Heart right ventricle (tissue), 16 donors: ENCODE measurements around the gene XRCC5. TPM values are rescaled to one million over a fixed set of nuclear protein-coding genes. Genes with fewer than 3 reads are reported as not detected.

Experiments
- ATAC-seq, 8 donors: fragments of 200-7000 bp; cut with Tn5 transposase; one replicate each; pipeline ENCODE4 v1.9.1; 2020; ENCODE audit warnings: mild to moderate bottlenecking in 8 of 8, moderate library complexity in 8 of 8, moderate number of reproducible peaks in 1 of 8
- DNase-seq, 2 donors: peaks; one replicate each; pipeline ENCODE4 v3.0.0-alpha.2; 2020
- H3K27ac ChIP-seq, 10 donors: fragments of 200-600 bp; sonication (generic) in 2 of 10; one replicate each; pipeline versions ENCODE4 v1.5.0 to v1.8.0; 2020 to 2022; ENCODE audit warnings: mild to moderate bottlenecking in 3 of 10
- H3K27me3 ChIP-seq, 7 donors: fragments of 200-600 bp; one replicate each; pipeline ENCODE4 v1.8.0; 2021 to 2022; ENCODE audit warnings: mild to moderate bottlenecking in 2 of 7
- H3K36me3 ChIP-seq, 9 donors: fragments of 200-600 bp; sonication (generic) in 1 of 9; one replicate each; pipeline versions ENCODE4 v1.5.0 to v1.8.0; 2020 to 2022; ENCODE audit warnings: mild to moderate bottlenecking in 2 of 9
- H3K4me1 ChIP-seq, 9 donors: fragments of 200-600 bp; sonication (generic) in 1 of 9; one replicate each; pipeline versions ENCODE4 v1.5.0 to v1.8.0; 2020 to 2022; ENCODE audit warnings: mild to moderate bottlenecking in 4 of 9
- H3K4me3 ChIP-seq, 10 donors: fragments of 200-600 bp; sonication (generic) in 2 of 10; one replicate each; pipeline versions ENCODE4 v1.5.0 to v1.8.0; 2020 to 2022; ENCODE audit warnings: mild to moderate bottlenecking in 7 of 10, moderate library complexity in 2 of 10
- H3K9me3 ChIP-seq, 11 donors: fragments of 200-600 bp in 10 of 11; sonication (generic) in 2 of 11; one replicate each; pipeline versions ENCODE4 v1.5.0 to v1.8.0; 2013 to 2022; ENCODE audit warnings: mild to moderate bottlenecking in 2 of 11, control low read depth in 1 of 11, moderate library complexity in 1 of 11
- WGBS, 2 donors: extraction: QIAGEN DNeasy Blood & Tissue Kit; methylation state at CpG; one replicate each; pipeline ENCODE4 v1.1.7; 2013; ENCODE audit warnings: inconsistent platforms in 1 of 2; 5-methylcytosine and 5-hydroxymethylcytosine counted together
- intact Hi-C, 10 donors: fragments of 100-400 bp; cut with DNase I; formaldehyde crosslinking; loops; one replicate each; pipeline versions ENCODE4 v1.11.1 to v1.14.2; 2022
- polyA plus RNA-seq, 2 donors: library from polyadenylated mRNA; stranded (reverse); fragments of 200-250 nt; gene quantifications; one replicate each; pipeline ENCODE4 v1.2.3, GENCODE V29; 2013
- total RNA-seq, 10 donors: library from RNA; stranded (reverse); fragmentation: NEBNext Ultra II Directional in 3 of 10; extraction: Animal tissue kit (Norgen Biotek cat#: 25700) in 3 of 10; gene quantifications; one replicate each; pipeline versions ENCODE4 v1.2.1 to v1.2.4, GENCODE V29; 2021 to 2023
- TF ChIP-seq, protein P1 (sequence below), 9 donors: fragments of 200-600 bp; sonication (generic) in 2 of 9; IDR thresholded peaks; one replicate each; pipeline versions ENCODE4 v1.5.0 to v1.8.0; 2021 to 2022; ENCODE audit warnings: antibody characterized with exemption in 9 of 9, mild to moderate bottlenecking in 5 of 9, moderate library complexity in 1 of 9
- donor health status: Arrhythmogenic right ventricular cardiomyopathy.
- donor health status: ischemic (EF 13 %, LVEDD 7.1; RV severe dilation, severe dysfunction).
- donor health status: healthy with polysubstance abuse.
- donor health status: DM: no; HTN: yes; CAD: no.
- donor health status: DM: no; HTN: no; CAD: no.
- donor health status: ischemic (EF 25% LVEDD 6.9; RV normal size, moderate dysfunction).
- donor health status: ischemic (EF 25% LVEDD 5.7; RV mildly dilated, moderate dysfunction).
- donor health status: healthy.
- donor health status: DM: yes; HTN: yes; CAD: no.
- donor health status: Ischemic cardiomyopathy.
- donor health status: ischemic (EF 35%, LVEDD 5.7; RV mildly dilated, moderate dysfunction).
- donor health status: nonischemic (EF 11% LVEDD 7.7; RV severe dilation, severe dysfunction).
- donor health status: DM: yes; HTN: yes; CAD: no.
- donor health status: PGD.
- donor health status: ischemic (EF 29% LVEDD 5.4; RV normal size, mild dysfunction).
- donor health status: nonischemic (EF 23%, LVEDD 6.1; RV moderate dilation, normal function).

Gene XRCC5
- total and polyA plus RNA-seq, 12 donors, result 35.6 to 163 (median 134) TPM

DNA sequence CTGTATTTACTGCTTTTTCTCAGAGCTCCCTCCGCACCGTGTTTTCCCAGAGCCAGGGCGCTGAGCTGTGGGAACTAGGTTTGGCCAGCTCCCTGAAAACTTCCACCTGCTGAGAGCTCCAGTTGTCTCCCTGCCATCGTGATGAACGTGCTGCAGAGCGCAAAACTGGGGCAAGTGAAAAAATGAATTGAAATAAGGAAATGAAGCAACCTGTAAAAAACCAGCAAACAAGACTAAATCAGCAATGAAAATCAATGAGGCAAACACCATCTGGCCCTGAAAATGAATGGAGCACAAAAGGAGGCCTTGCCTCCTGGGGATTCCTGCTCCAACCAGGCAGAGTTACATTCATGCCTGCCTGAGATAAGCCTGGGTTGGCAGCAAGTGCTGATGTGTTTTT is 133.2 kb downstream of the XRCC5 start:
- ATAC-seq, result no peak
- Histone ChIP-seq H3K4me3 (no peak overlapping the region), H3K27ac (no peak overlapping the region), H3K4me1 (no peaks in the 10 kb centered on the region), H3K36me3 (no peaks in the 10 kb centered on the region), H3K9me3 (no peaks in the 10 kb centered on the region), H3K27me3 (no peaks in the 10 kb centered on the region)
- TF ChIP-seq, protein P1, sequence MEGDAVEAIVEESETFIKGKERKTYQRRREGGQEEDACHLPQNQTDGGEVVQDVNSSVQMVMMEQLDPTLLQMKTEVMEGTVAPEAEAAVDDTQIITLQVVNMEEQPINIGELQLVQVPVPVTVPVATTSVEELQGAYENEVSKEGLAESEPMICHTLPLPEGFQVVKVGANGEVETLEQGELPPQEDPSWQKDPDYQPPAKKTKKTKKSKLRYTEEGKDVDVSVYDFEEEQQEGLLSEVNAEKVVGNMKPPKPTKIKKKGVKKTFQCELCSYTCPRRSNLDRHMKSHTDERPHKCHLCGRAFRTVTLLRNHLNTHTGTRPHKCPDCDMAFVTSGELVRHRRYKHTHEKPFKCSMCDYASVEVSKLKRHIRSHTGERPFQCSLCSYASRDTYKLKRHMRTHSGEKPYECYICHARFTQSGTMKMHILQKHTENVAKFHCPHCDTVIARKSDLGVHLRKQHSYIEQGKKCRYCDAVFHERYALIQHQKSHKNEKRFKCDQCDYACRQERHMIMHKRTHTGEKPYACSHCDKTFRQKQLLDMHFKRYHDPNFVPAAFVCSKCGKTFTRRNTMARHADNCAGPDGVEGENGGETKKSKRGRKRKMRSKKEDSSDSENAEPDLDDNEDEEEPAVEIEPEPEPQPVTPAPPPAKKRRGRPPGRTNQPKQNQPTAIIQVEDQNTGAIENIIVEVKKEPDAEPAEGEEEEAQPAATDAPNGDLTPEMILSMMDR (IDR thresholded peaks at IDR 0.05), result no peak
- WGBS, 2 donors, result 53 to 59% methylated on average over 6 of the region's 6 CpGs
- no peak for DNase-seq
- intact Hi-C loops, result no loop called here

DNA sequence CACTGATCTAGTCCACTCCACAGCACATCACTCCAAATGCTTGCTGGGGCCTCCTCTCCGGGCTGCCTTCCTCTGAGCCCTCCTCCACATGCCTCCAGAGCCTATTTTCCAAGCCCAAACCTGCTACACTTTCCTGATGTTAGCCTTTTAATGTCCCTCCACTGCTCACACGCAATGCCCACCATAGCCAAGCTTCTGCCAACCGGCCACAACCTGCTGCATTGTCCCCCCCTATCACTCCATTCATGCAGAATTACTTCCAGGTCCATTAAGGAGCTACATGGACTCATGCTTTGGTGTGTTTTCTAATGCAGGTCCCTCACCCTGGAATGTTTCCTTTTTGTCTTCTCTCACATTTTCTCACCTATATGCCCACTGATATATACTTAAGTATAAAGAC is 133.9 kb downstream of the XRCC5 start:
- TF ChIP-seq, protein P1 (IDR thresholded peaks at IDR 0.05), result no peak
- ATAC-seq, result no peak

DNA sequence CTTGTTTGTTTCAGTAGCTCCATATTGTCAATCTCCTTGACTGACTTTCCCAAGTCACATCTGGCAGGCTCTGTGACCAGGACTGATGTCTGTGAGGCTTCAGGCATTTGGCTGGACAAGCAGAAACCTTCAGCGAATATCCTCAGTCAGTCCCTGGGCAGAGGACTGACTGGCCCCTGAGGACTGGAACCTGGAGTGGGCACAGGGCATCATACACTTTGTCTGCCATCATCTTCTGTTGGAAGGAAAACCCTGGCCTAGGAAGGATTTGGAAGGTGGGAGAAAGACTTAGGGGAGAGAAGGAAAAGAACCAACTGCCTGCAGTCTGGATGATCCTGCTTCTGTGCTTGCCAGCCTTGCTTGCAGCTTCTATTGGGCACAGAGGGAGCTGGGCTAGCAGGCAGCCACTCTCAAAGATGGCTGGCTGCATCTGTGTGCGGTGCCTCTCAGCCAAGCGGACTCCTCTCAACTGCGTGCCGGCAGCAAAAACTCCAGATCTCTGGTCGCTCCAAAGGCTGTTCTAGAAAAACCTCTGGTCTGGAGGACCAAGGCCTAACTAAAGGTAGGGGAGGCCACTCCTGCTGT is 136.3 kb downstream of the XRCC5 start:
- DNase-seq, result no peak
- WGBS, 2 donors, result 81 to 90% methylated on average over 6 of the region's 6 CpGs
- H3K27ac ChIP-seq, result no peak overlapping the region
- no peak overlapping the region for H3K4me3 ChIP-seq
- no peaks in the 10 kb centered on the region for H3K4me1 ChIP-seq
- H3K27me3 ChIP-seq, result no peaks in the 10 kb centered on the region
- H3K9me3 ChIP-seq, result peaks cover 0 to 14% (median 0%) of the 10 kb centered on the region in 11 donors
- H3K36me3 ChIP-seq, result no peaks in the 10 kb centered on the region
- intact Hi-C loops, result no loop called here
- TF ChIP-seq, protein P1 (IDR thresholded peaks at IDR 0.05), result no peak
- ATAC-seq, result no peak

More for the DNA sequence above, 133.9 kb downstream of the XRCC5 start:
- intact Hi-C loops, result no loop called here
- no peaks in the 10 kb centered on the region for H3K9me3 ChIP-seq
- DNase-seq, result no peak
- H3K4me1 ChIP-seq, result no peaks in the 10 kb centered on the region
- 89 to 90% methylated on average over 3 of the region's 3 CpGs for WGBS, 2 donors
- no peaks in the 10 kb centered on the region for H3K27me3 ChIP-seq
- H3K4me3 ChIP-seq, result no peak overlapping the region
- H3K36me3 ChIP-seq, result no peaks in the 10 kb centered on the region
- H3K27ac ChIP-seq, result no peak overlapping the region

DNA sequence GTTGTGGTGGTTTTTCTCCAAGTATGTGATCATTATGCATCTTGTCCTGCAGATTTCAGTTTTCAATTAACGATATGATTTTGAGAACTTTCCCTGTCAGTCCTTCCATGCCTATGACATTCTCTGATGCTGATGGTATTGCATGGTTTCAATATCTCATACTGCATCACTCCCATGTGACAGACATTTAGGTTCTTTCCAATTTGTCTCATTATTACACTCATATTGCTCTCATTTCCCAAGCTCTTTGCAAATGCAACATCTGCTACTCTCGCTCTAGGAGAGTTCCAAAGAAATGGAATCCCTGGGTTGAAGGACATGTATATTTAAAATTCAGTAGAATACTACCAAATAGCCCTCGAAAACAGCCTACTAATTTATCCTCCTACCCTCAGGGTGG is 137.6 kb downstream of the XRCC5 start:
- ATAC-seq, result no peak
- H3K27me3 ChIP-seq, result no peaks in the 10 kb centered on the region
- H3K4me1 ChIP-seq, result no peaks in the 10 kb centered on the region
- intact Hi-C loops, result no loop called here
- no peak overlapping the region for H3K4me3 ChIP-seq
- H3K36me3 ChIP-seq, result no peaks in the 10 kb centered on the region
- TF ChIP-seq, protein P1 (IDR thresholded peaks at IDR 0.05), result no peak
- H3K27ac ChIP-seq, result no peak overlapping the region
- WGBS, 2 donors, result 90 to 95% methylated on average over 3 of the region's 3 CpGs
- peaks cover 0 to 14% (median 0%) of the 10 kb centered on the region in 11 donors for H3K9me3 ChIP-seq
- DNase-seq, result no peak

Other genes with a start within 250 kb of the XRCC5 start
- gene MREG, start 95.8 kb upstream of the XRCC5 start, total RNA-seq, result 1 to 10 TPM in 1 of 10 donors, under 1 TPM in 9; 0.13 to 1.5 (median 0.38) TPM
- gene MREG, start 95.8 kb upstream of the XRCC5 start, polyA plus RNA-seq, result under 1 TPM; 0.14 to 0.51 TPM
- 1 to 10 TPM; 3.3 to 6.6 (median 4.1) TPM for gene PECR, start 27.5 kb upstream of the XRCC5 start, total RNA-seq
- gene PECR, start 27.5 kb upstream of the XRCC5 start, polyA plus RNA-seq, result 1 to 10 TPM; 2.0 to 4.4 TPM
- under 1 TPM in 8 of 10 donors, not detected in 2; 0.11 to 0.97 (median 0.23) TPM for gene TMEM169, start 27.4 kb upstream of the XRCC5 start, total RNA-seq
- under 1 TPM; 0.10 to 0.15 TPM for gene TMEM169, start 27.4 kb upstream of the XRCC5 start, polyA plus RNA-seq